ENCODE measurements around the gene CDH13.
A peak's percentile ranks its signal among the peaks of the same experiment; 100 is the strongest.

DNA sequence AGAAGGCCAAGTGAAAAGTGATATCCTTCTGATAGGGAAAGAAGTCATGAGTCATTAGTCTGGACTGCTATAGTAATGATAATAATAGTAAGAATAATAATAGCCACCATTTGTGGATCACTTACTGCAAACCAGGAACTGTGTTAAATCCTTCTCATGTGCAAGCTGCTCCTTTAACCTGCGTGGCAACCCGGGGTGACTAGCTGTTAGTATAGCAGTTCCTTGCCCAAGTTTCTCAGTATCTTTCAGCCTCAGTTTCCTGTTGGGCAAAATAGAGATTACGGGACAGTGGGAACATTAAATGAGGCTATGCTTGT is 129.5 kb downstream of the CDH13 start:
- TF ChIP-seq, protein P1, sequence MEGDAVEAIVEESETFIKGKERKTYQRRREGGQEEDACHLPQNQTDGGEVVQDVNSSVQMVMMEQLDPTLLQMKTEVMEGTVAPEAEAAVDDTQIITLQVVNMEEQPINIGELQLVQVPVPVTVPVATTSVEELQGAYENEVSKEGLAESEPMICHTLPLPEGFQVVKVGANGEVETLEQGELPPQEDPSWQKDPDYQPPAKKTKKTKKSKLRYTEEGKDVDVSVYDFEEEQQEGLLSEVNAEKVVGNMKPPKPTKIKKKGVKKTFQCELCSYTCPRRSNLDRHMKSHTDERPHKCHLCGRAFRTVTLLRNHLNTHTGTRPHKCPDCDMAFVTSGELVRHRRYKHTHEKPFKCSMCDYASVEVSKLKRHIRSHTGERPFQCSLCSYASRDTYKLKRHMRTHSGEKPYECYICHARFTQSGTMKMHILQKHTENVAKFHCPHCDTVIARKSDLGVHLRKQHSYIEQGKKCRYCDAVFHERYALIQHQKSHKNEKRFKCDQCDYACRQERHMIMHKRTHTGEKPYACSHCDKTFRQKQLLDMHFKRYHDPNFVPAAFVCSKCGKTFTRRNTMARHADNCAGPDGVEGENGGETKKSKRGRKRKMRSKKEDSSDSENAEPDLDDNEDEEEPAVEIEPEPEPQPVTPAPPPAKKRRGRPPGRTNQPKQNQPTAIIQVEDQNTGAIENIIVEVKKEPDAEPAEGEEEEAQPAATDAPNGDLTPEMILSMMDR (IDR thresholded peaks at IDR 0.05; ENCODE audit: extremely low read depth in 1 of 2, insufficient read depth in 1 of 2, low read depth in 1 of 2, low read length in 2 of 2), result no peak
- TF ChIP-seq POLR2AphosphoS5 (IDR thresholded peaks at IDR 0.05; ENCODE audit: insufficient read depth, low read depth, low read length) (peak; percentile 89), POLR2A (IDR thresholded peaks at IDR 0.05; ENCODE audit: low read depth, low read length) (peak; percentile 59), EZH2 (IDR thresholded peaks at IDR 0.05; ENCODE audit: borderline replicate concordance, low read depth, low read length, severe bottlenecking) (no peak), JUN (IDR thresholded peaks at IDR 0.05; ENCODE audit: borderline replicate concordance, insufficient read depth, insufficient read length, low read depth) (peak; percentile 86)
- TF ChIP-seq, protein P2, sequence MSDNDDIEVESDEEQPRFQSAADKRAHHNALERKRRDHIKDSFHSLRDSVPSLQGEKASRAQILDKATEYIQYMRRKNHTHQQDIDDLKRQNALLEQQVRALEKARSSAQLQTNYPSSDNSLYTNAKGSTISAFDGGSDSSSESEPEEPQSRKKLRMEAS (IDR thresholded peaks at IDR 0.05; ENCODE audit: insufficient read depth, insufficient read length), result no peak

Measured in endothelial cell of umbilical vein (primary cell).